ENCODE data around the gene MAP4K4.
"Not testable (repeated sequence)": the region's sequence is repeated elsewhere in the genome, so short reads cannot be mapped to it uniquely, and the experiment has no call there.

MAP4K4 gene

DNA sequence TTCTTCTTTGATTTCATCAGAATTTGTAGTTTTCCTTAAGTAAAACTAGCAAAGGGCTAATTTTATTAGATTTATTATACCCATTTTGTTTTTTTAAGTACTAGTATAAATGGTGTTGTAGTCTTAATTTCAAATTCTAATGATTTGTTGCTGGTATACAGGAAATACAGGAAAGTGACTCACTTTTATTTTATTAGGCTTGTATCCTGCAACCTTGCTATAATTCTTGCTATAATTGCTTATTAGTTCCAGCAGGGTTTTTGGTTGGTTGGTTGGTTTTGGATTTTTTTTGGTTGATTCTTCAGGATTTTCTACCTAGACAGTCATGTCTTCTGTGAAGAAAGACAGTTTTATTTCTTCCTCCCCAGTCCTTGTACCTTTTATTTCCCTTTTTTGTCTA lies 183.6 kb downstream of the MAP4K4 start:
- no peak for DNase-seq

DNA sequence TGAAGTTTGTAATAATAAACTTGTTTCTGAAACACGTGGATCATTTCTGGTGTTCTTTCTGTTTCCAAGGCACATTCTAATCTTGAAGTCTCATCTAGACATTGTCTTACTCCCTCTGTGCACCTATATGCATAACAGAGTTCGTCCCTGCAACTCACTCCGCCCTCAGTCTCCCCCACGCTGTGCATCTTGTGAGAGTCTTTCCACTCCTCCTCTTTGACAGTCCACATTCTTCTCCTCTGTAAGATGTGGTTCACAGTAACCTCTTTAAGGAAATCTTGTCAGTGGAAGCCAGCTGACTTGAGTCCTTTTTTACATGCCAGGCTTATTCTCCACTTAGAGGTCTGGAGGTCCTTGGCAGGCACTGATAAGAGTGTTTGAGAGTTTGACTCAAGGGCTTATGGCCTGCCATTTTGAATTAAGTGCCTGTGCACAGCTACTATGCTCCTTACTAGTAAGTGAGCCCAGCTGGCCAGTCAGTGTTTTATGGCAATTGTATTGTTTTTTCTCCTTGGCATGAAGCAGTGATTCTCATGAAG lies 185.3 kb downstream of the MAP4K4 start:
- DNase-seq = no peak

DNA sequence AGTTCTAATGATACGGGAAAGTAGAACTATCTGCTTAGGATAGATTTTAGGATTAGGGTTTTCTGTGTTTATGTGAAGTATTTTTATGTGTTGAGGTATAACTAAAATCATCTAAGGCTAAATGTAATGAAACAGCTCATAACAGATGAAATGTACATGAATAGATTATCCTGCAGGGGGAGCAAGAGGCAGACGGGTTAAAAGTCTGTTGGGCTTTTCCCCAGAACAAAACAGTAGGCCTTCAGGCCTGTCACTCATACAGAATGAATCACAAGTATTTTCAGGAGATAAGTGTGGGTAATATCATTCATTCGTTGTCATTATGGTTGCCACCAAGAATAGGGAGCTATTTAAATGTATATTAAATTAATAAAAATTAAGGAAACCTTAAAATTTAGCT lies 186.4 kb downstream of the MAP4K4 start:
- DNase-seq = peak; percentile 46

DNA sequence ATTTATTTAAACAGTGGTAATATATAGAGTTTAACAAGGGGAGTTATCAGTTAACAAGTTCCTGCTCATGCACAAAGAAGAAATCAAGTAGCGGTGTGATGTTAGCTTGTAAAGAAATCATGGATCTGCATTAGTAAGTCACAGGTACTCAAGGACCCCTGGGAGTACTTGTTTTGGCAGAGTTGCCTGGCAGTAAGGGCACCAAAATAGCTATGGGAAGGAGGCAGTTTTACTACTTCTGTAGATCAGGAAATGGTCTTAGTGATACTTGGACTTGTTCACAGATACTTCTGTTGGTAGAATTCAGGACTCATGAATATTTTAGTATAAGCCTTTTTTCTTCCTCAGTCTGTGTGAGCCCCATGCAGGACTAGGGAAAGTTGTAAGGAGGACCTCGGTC lies 186.9 kb downstream of the MAP4K4 start:
- no peak for DNase-seq

DNA sequence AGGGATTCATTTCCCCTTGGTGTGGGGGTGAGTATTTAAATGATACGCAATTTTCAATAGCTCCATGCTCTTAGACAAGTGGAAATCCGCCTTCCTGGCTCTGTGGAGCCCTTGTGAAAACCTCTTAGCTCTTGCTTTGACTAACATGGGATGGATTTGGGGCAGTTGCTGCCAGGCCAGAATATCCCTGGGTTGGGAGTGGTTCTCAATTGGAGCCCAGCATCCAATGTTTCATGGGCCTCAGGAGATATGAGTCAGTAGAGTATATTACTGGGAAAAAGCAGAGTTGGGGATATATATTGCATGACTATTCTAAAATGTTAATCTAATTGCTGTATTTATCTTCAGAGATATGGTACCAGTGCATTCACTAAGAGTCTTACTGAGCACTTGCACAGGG lies 189.8 kb downstream of the MAP4K4 start:
- DNase-seq = no peak

DNA sequence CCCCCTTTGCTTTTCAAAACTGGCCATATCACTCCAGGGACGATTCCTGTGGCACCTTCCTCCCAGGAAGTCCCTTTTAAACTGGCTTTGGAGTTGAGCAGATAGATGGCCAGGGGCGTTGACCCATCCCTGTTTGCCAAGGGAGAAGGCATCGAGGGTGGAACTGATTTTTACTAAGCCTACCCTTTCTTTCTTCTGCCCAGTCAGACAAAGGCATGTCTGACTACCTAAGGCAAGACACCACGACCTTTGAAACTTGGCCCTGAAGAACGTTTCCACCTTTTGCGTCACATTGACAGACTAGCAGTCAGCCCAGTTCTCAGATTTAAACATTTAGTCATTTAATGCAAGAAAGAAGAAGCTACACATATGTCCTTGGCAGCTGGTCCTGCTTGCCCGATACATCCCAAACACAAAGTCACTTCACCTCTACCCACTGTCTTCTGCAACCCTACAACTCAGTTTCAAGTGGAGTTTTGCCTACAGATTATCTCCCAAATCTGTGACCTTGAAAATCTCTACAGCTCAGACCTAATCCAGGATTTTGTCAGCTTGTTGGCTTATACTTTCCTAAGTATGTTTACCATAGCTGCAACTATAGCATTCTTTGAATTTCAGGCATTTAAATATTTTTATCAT lies 192.1 kb downstream of the MAP4K4 start:
- no peak for DNase-seq

DNA sequence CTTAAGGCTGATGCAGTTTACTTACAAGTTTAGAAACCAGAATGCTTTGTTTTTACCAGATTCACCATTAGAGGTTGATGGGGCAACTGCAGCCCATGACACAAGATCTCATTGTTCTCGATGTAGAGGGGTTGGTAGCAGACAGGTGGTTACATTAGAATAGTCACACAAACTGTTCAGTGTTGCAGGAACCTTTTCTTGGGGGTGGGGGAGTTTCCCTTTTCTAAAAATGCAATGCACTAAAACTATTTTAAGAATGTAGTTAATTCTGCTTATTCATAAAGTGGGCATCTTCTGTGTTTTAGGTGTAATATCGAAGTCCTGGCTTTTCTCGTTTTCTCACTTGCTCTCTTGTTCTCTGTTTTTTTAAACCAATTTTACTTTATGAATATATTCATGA lies 194.9 kb downstream of the MAP4K4 start:
- no peak for DNase-seq

DNA sequence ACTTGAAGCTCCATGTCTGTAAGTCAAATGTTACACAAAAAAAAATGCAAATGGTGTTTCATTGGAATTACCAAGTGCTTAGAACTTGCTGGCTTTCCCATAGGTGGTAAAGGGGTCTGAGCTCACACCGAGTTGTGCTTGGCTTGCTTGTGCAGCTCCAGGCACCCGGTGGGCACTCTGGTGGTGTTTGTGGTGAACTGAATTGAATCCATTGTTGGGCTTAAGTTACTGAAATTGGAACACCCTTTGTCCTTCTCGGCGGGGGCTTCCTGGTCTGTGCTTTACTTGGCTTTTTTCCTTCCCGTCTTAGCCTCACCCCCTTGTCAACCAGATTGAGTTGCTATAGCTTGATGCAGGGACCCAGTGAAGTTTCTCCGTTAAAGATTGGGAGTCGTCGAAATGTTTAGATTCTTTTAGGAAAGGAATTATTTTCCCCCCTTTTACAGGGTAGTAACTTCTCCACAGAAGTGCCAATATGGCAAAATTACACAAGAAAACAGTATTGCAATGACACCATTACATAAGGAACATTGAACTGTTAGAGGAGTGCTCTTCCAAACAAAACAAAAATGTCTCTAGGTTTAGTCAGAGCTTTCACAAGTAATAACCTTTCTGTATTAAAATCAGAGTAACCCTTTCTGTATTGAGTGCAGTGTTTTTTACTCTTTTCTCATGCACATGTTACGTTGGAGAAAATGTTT lies 196.3 kb downstream of the MAP4K4 start:
- DNase-seq = no peak

DNA sequence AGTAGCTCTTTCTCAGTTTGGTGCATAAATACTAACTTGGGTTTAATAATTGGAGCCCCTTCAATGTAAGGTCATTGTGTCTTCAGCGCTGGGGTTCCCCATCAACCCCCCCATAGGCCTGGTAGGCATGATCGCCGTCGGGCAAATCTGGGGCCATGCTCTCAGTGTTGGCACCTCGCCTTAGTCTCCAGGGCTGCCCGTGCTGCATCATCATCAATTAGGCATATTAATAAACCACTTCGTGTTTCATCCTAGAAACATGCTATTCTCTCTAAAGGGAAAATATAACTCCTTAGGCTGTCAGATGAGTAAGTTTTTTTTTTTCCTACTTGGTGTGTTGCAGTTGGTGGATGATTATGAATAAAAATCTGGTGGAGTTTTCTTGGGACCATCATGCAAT lies 197.5 kb downstream of the MAP4K4 start:
- no peak for DNase-seq

DNA sequence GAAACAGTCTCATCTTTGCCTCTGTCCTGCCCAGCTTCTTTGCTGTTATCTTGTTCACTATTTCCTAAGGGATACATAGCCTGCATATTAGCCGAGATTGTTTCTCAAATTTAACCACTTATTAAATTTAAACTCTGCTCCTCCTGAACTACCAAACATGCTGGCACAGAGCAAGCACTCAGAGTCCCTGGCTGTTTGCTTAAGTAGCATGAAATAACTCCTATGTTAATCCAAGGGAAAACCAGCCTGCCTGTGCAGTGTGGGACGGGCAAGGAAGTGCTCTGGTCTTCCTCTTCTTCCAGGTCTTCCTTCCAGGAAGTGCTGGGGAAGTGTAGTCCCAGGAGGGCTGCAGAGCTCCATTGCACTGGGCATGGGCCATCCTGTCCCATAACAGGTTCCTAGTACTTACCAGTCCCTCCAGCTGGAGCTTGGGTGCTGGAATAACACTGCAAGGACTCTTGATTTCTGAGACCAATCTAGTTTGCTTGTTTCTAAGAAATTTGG lies 198.4 kb downstream of the MAP4K4 start:
- no peak for DNase-seq

DNA sequence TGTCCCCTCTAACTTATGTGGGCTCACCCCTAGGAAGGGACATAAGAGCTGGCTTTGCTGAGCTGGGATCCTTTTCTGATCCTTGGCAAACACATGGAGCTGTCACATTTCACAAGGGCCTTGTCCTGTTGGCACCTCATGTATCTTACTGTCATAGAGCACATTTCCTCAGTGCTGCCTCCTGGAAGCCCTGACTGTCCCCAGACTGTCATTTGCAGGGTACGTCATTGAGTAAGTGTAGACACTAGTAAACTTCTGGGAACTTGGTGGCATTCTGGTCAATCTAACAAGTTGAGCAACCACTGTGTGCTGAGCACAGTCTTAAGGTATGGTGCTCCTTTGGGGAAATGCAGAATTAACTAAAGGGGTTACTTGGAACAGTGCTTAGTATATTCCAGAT lies 199.8 kb downstream of the MAP4K4 start:
- no peak for DNase-seq

DNA sequence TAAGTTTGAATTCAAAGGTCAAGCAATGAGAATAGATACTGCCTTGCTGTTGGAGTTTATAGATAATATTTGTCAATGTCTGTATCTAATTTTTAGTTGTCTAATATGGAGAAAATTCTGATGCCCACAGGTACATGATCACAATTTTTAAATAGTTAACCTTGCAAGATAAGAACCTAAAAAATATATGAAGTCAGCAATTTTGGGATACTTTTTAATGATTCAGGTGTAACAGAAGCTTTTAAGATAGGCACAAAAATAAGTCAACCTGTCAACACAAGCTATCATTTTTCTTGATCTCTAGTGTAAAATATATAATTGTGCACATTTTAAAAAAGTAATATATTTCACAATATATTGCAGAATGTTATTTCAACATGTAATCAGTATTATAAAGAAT lies 201.8 kb downstream of the MAP4K4 start:
- no peak for DNase-seq

DNA sequence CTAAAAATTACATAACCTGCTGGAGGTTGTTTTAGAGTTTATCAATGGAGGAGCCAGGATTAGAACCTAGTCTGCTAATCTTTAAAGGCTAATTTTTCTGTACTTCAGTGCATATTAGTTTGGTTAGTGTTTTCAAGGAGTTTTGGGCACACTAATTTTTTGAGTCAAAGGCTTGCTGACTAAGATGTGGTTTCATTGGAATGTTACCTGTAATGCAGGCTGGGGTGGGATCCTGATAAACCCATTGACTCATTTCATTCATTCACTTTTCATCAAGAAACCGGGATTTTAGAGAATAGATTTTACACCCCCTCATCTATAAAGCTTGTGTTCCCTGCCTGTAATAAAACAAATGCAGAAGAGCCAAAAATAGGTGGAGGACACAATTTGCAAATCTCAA lies 202.4 kb downstream of the MAP4K4 start:
- no peak for DNase-seq

DNA sequence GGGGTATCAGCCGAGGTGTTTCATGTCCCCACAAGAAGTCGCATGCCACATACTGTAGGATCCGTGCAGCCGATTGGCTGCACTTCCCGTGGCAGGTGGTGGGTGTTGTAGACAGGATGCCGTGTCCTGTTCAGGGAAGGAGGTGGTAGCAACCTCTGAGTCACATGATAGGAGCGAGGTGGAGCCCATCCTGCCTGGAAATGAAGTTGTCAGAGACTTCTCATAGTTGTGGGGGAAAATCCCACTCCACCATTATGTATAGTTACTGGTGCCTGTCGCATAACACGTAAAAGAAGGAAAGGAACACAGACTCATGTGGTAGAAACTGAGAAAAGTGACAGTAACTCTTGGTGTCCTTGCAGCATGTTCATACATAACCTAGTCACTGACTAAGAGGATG lies 202.9 kb downstream of the MAP4K4 start:
- no peak for DNase-seq

DNA sequence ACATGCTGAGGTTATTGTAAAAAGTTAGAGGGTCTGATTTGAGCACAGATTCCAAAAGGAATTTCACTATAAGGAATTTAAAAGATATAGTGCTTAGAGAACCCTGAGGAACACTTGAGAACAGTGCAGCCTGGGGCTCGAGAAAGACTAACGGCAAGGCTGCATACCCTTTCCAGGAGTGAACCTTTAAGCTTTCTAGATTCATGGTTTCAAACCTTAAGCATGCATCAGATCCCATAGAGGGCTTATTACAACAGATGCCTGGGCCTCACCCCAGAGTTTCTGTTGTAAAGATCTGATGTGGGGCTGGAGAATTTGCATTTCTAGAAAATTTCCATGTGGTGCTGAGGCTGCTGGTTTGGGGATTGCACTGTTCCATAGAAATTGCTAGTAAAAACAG lies 203.7 kb downstream of the MAP4K4 start:
- DNase-seq = no peak

DNA sequence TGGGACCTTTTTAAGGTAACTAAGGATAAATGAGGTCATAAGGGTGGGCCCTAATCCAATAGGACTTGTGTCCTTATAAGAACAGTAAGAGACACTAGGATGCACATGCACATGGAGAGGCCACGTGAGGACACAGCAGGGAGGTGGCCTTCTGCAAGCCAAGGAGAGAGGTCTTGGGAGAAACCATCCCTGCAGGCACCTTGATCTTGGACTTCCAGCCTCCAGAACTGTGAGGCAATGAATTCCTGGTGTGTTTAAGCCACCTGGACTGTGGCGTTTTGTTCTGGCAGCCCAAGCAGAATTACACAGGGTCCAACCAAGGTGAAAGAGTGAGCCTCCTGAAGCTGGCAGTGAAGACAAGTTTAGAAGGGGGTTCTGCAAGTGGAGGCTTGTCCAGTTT lies 204.7 kb downstream of the MAP4K4 start:
- no peak for DNase-seq

DNA sequence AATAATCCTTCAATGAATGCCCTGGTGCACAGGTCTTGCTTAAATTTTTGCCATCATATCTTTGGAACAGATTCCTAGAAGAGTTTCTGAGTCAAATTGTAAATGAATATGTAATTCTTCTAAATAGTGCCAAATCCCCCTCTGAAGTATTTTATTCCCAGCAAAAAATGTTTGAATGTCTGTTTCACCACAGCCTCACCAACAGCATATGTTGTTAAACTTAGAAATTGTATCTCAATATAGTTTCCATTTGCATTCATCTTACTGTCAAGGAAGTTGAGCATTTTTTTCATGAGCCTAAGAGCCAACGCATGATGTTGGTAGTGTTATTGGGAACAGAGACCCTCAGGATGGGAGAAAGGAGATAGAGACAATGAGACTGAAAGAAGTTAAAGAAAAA lies 207.4 kb downstream of the MAP4K4 start:
- no peak for DNase-seq

DNA sequence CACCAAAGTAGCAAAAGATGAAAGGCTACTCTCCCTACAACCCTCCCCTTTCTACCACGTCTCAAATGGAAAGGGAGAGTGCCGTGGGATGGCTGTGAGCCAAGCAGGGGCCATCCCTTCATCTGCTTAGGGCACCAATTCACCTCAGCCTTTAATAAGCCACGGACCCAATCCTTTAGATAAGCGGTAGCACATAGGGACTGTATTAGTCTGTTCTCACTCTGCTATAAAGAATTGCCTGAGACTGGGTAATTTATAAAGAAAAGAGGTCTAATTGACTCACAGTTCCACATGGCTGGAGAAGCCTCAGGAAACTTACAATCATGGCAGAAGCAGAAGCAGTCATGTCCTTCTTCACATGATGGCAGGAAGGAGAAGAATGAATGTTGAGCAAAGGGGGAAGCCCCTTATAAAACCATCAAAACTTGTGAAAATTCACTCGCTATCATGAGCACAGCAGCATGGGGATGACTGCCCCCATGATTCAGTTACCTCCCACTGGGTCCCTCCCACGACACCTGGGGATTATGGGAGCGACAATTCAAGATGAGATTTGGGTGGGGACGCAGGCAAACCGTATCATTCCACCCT lies 208.3 kb downstream of the MAP4K4 start:
- no peak for DNase-seq

DNA sequence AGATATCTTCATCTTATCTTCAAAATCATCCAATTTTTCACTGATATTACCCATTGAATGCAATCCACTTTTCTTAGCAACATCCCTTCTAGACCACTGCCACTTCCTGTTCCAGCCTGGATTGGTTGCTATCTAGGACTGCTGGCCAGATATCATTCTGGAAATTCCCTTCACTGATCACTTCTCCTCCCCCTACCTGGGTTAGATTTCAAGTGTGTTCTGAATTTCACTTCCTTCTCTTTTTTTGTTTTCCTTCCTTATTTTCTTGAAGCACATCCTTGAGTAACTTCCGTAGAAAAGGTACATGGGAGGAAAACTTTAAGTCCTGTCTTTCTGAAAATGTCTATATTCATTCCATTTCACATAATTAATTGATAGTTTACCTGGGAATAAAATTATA lies 212.3 kb downstream of the MAP4K4 start:
- no peak for DNase-seq

DNA sequence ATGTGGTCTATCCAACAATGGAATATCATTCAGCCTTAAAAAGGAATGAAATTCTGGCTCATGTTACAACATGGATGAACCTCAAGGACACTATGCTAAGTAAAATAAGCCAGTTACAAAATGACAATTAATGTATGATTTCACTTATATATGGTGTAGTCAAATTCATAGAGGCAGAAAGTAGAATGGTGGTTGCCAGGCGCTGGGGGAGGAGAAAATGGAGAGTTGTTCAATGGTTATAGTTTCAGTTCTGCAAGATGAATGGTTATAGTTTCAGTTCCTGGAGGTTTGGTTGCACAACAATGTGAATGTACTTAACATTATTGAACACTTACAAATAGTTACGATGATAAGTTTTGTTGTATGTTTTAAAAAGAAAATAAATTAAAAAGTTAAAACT lies 215.0 kb downstream of the MAP4K4 start:
- DNase-seq = no peak

DNA sequence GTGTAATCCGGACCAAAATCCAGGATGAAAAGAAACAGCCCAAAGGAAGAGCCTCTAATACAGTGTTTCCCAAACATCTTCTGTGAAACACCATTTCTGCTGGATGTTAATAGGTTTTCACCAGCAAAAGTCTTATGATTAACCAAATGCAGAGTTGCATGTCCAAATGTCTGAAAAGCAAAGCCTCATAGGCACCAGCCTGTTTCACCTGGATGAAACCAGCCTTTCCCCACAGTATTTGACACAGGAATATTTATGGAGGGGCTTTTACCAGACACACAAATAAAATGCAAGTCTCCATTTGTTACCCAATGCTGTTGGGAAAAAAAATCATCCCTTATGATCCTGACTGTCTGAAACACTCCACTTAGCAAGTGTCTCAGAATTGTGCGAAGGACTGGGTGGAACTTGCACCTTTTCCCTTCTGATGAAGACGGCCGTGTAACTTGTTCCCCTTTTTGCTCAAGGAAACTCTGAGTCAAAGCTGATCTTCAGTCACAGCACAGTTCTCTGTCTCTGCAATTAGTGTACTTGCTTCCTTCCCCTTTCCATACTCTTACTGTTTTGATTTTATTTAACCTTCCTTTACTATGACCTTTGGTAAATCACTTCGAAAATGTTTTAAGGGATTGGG lies 223.9 kb downstream of the MAP4K4 start:
- peak; percentile 9 for DNase-seq

DNA sequence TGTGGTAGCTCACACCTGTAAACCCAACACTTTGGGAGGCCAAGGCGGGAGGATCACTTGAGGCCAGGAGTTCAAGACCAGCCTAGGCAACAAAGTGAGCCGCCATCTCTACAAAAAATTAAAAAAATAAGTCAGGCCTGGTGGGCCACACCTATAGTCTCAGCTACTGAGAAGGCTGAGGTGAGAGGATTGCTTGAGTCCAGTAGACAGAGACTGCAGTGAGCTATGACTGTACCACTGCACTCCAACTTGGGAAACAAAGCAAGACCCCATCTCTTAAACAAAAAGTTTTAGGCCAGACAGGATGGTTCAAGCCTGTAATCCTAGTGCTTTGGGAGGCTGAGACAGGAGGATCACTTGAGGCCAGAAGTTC lies 224.4 kb downstream of the MAP4K4 start:
- no peak for DNase-seq

DNA sequence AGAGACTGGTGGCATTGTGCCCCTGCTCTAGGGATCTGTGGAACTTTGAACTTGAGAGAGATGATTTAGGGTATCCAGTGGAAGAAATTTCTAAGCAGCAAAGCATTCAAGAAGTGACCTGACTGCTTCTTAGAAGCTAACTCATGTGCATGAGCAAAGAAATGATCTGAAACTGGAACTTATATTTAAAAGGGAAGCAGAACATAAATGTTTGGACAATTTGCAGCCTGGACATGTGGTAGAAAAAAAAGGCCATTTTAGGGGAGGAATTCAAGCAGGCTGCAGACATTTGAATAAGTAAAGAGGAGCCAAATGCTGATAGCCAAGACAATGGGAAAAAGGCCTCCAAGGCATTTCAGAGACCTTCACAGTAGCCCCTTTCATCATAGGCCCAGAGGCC lies 226.8 kb downstream of the MAP4K4 start:
- DNase-seq = not testable (repeated sequence)

DNA sequence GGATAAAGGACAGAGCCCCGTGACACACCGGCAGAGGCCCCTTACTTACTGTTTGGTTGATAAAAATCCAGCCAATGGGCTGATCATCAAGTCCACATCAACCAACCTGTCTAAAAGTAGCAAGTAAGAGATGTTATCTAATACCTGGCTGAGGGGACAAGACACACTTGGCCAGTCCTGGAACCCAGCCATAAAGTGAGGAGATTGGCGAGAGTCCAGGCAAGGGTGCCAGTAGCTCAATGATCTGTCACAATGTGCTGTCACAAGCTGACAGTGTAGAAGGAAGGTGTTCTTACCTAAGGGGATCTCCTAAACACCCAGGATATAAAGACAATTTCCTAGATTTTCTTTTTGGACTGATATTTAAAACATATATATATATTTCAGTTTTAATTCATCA lies 232.5 kb downstream of the MAP4K4 start:
- no peak for DNase-seq

Data from CD4-positive, alpha-beta T cell treated with Interleukin-21 for 1 hour (primary cell).